GM23338 (cell line): ENCODE data around the gene ROGDI. TPM values are rescaled to one million over a fixed set of nuclear protein-coding genes. Genes with fewer than 3 reads are reported as not detected.

Experiments
- ATAC-seq: fragments of 200-7000 bp; cut with Tn5 transposase; 3 replicates; pipeline ENCODE4 v1.9.1; 2020
- DNase-seq: peaks from one replicate; pipeline ENCODE4 v3.0.0-alpha.2; 2015; ENCODE audit warnings: low spot score
- H2AFZ ChIP-seq: fragments of 200-600 bp; sonication (generic); 2 replicates; pipeline ENCODE4 v1.8.0; 2016; ENCODE audit warnings: antibody characterized with exemption, mild to moderate bottlenecking, moderate library complexity
- H3F3A ChIP-seq: fragments of 200-600 bp; sonication (generic); replicated peaks from 2 replicates; pipeline ENCODE4 v1.8.0; 2017; ENCODE audit warnings: antibody characterized with exemption, mixed run types, low read depth
- H3K27ac ChIP-seq: fragments of 200-600 bp; sonication (generic); 2 replicates; pipeline ENCODE4 v1.6.1; 2016; ENCODE audit warnings: low read depth
- H3K27me3 ChIP-seq: fragments of 200-600 bp; sonication (generic); 2 replicates; pipeline ENCODE4 v1.8.0; 2016; ENCODE audit warnings: mild to moderate bottlenecking, mixed run types, moderate library complexity; ENCODE audit not compliant: insufficient read depth
- H3K36me3 ChIP-seq: fragments of 200-600 bp; sonication (generic); 2 replicates; pipeline ENCODE4 v1.8.0; 2016; ENCODE audit warnings: mild to moderate bottlenecking; ENCODE audit not compliant: insufficient read depth
- H3K4me1 ChIP-seq: fragments of 200-600 bp; sonication (generic); 2 replicates; pipeline ENCODE4 v1.8.0; 2016; ENCODE audit warnings: mild to moderate bottlenecking, moderate library complexity; ENCODE audit not compliant: insufficient read depth
- H3K4me2 ChIP-seq: fragments of 200-600 bp; sonication (generic); 2 replicates; pipeline ENCODE4 v1.7.1; 2017; ENCODE audit warnings: mixed run types
- H3K4me3 ChIP-seq: fragments of 200-600 bp; sonication (generic); 2 replicates; pipeline ENCODE4 v1.6.1; 2016; ENCODE audit warnings: mixed run types
- H3K79me2 ChIP-seq: fragments of 200-600 bp; sonication (generic); replicated peaks from 2 replicates; pipeline ENCODE4 v1.8.0; 2017; ENCODE audit warnings: mild to moderate bottlenecking; ENCODE audit not compliant: insufficient read depth
- H3K9me2 ChIP-seq: fragments of 200-600 bp; sonication (generic); 2 replicates; pipeline ENCODE4 v1.8.0; 2017; ENCODE audit not compliant: insufficient read depth
- H4K20me1 ChIP-seq: fragments of 200-600 bp; sonication (generic); replicated peaks from 2 replicates; pipeline ENCODE4 v1.8.0; 2017; ENCODE audit warnings: mild to moderate bottlenecking; ENCODE audit not compliant: insufficient read depth
- H3K27ac Mint-ChIP-seq: 2 replicates; pipeline ENCODE4 v1.8.0; 2020; ENCODE audit warnings: inconsistent platforms, mild to moderate bottlenecking, moderate library complexity, mixed read lengths
- H3K27me3 Mint-ChIP-seq: 3 replicates; pipeline ENCODE4 v1.8.0; 2022; ENCODE audit warnings: low read depth, mild to moderate bottlenecking, moderate library complexity, mixed read lengths, inconsistent platforms; ENCODE audit not compliant: insufficient read depth, poor library complexity
- H3K36me3 Mint-ChIP-seq: 3 replicates; pipeline ENCODE4 v1.8.0; 2021; ENCODE audit warnings: low read depth, mild to moderate bottlenecking, inconsistent platforms, moderate library complexity, mixed read lengths
- H3K4me1 Mint-ChIP-seq: 3 replicates; pipeline ENCODE4 v1.8.0; 2020; ENCODE audit warnings: mild to moderate bottlenecking, inconsistent platforms, mixed read lengths
- H3K4me3 Mint-ChIP-seq: 3 replicates; pipeline ENCODE4 v1.8.0; 2021; ENCODE audit warnings: moderate library complexity, mild to moderate bottlenecking, inconsistent platforms, mixed read lengths
- H3K9me3 Mint-ChIP-seq: 3 replicates; pipeline ENCODE4 v1.8.0; 2020; ENCODE audit warnings: moderate library complexity, mild to moderate bottlenecking, inconsistent platforms, mixed read lengths
- JUNB ChIP-seq: IDR thresholded peaks from one replicate; pipeline ENCODE4 v1.6.1; 2016; ENCODE audit warnings: antibody characterized with exemption; ENCODE audit not compliant: unreplicated experiment
- STAT1 ChIP-seq: IDR thresholded peaks from one replicate; pipeline ENCODE4 v1.6.1; 2016; ENCODE audit warnings: antibody characterized with exemption; ENCODE audit not compliant: unreplicated experiment
- ZNF114 ChIP-seq: fragments of 250-450 bp; sonication (Bioruptor Pico); IDR thresholded peaks from 2 replicates; pipeline ENCODE4 v1.5.0; 2020; ENCODE audit warnings: mild to moderate bottlenecking, moderate library complexity
- polyA plus RNA-seq: library from polyadenylated mRNA; unstranded; fragments of >200 nt; fragmentation: Nextera tagmentation; extraction: Ambion mirVana; gene quantifications from 2 replicates; pipeline ENCODE4 v1.2.1, GENCODE V29; 2016
- total RNA-seq: library from RNA; depleted of rRNA; stranded (reverse); fragments of >200 nt; shearing (Covaris generic); gene quantifications from 2 replicates; pipeline ENCODE4 v1.2.3, GENCODE V29; 2014
- TF ChIP-seq, protein P1 (sequence below): fragments of 250-450 bp; sonication (Bioruptor Pico); IDR thresholded peaks from 2 replicates; pipeline ENCODE4 v1.5.0; 2020; ENCODE audit warnings: mild to moderate bottlenecking, moderate library complexity
- TF ChIP-seq, protein P2 (sequence below), 2 experiments: fragments of 200-600 bp in 1 of 2; sonication (generic) in 1 of 2; conservative IDR thresholded peaks; 2 replicates each; pipeline versions ENCODE4 v1.5.1 to v1.6.1; 2016 to 2017; ENCODE audit warnings: antibody characterized with exemption in 2 of 2, low read depth in 2 of 2, mild to moderate bottlenecking in 2 of 2, moderate library complexity in 1 of 2
- TF ChIP-seq, protein P3 (sequence below): IDR thresholded peaks from one replicate; pipeline ENCODE4 v1.6.1; 2018; ENCODE audit warnings: antibody characterized with exemption; ENCODE audit not compliant: unreplicated experiment

ROGDI gene
- total and polyA plus RNA-seq, 2 experiments from 2014 or later = 30.3 to 38.8 TPM

DNA sequence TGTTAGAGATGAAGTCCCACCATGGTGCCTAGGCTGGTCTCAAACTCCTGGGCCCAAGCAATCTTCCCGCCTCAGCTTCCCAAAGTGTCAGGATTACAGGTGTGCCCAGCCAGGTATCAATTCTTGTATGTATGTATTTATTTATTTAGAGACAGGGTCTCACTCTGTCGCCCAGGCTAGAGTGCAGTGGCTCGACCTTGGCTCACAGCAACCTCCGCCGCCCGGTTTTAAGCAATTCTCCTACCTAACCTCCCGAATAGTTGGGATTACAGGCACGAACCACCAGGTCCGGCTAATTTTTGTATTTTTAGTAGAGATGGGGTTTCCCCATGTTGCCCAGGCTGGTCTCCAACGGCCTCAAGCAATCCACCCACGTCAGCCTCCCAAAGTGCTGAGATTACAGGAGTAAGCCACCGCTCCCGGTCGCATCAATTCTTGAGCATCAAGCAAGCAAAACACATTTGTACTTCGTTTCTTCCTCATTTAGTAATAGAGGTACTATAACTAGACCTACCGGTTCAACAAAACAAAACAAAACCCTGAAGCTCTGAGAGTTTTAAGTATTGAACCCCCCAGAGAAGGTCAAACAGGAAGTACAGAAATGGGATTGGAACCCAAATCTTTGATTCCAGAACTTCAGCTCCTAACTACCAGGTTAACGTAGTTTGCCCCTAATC lies 34.4 kb downstream of the ROGDI start:
- Histone ChIP-seq H3K27ac (peak overlapping the region; percentile 98), H3K9me2 (no peaks in the 10 kb centered on the region), H3K27me3 (no peaks in the 10 kb centered on the region), H3K4me2 (peak overlapping the region; percentile 79), H3K36me3 (no peaks in the 10 kb centered on the region), H4K20me1 (no peaks in the 10 kb centered on the region), H3F3A (peaks cover 17% of the 10 kb centered on the region; the same call in 1 of the 2 replicates), H2AFZ (peak overlapping the region; percentile 80), H3K4me3 (peak overlapping the region; percentile 94), H3K79me2 (peaks cover 17% of the 10 kb centered on the region), H3K4me1 (peaks cover 19% of the 10 kb centered on the region)
- Mint-ChIP-seq H3K27ac (peak overlapping the region; percentile 88), H3K4me1 (peaks cover 23% of the 10 kb centered on the region), H3K9me3 (no peaks in the 10 kb centered on the region), H3K27me3 (peaks cover 13% of the 10 kb centered on the region), H3K4me3 (peak overlapping the region; percentile 80), H3K36me3 (peaks cover 22% of the 10 kb centered on the region)
- DNase-seq (no peak), ATAC-seq (no peak)
- TF ChIP-seq JUNB = no peak
- TF ChIP-seq, protein P1, sequence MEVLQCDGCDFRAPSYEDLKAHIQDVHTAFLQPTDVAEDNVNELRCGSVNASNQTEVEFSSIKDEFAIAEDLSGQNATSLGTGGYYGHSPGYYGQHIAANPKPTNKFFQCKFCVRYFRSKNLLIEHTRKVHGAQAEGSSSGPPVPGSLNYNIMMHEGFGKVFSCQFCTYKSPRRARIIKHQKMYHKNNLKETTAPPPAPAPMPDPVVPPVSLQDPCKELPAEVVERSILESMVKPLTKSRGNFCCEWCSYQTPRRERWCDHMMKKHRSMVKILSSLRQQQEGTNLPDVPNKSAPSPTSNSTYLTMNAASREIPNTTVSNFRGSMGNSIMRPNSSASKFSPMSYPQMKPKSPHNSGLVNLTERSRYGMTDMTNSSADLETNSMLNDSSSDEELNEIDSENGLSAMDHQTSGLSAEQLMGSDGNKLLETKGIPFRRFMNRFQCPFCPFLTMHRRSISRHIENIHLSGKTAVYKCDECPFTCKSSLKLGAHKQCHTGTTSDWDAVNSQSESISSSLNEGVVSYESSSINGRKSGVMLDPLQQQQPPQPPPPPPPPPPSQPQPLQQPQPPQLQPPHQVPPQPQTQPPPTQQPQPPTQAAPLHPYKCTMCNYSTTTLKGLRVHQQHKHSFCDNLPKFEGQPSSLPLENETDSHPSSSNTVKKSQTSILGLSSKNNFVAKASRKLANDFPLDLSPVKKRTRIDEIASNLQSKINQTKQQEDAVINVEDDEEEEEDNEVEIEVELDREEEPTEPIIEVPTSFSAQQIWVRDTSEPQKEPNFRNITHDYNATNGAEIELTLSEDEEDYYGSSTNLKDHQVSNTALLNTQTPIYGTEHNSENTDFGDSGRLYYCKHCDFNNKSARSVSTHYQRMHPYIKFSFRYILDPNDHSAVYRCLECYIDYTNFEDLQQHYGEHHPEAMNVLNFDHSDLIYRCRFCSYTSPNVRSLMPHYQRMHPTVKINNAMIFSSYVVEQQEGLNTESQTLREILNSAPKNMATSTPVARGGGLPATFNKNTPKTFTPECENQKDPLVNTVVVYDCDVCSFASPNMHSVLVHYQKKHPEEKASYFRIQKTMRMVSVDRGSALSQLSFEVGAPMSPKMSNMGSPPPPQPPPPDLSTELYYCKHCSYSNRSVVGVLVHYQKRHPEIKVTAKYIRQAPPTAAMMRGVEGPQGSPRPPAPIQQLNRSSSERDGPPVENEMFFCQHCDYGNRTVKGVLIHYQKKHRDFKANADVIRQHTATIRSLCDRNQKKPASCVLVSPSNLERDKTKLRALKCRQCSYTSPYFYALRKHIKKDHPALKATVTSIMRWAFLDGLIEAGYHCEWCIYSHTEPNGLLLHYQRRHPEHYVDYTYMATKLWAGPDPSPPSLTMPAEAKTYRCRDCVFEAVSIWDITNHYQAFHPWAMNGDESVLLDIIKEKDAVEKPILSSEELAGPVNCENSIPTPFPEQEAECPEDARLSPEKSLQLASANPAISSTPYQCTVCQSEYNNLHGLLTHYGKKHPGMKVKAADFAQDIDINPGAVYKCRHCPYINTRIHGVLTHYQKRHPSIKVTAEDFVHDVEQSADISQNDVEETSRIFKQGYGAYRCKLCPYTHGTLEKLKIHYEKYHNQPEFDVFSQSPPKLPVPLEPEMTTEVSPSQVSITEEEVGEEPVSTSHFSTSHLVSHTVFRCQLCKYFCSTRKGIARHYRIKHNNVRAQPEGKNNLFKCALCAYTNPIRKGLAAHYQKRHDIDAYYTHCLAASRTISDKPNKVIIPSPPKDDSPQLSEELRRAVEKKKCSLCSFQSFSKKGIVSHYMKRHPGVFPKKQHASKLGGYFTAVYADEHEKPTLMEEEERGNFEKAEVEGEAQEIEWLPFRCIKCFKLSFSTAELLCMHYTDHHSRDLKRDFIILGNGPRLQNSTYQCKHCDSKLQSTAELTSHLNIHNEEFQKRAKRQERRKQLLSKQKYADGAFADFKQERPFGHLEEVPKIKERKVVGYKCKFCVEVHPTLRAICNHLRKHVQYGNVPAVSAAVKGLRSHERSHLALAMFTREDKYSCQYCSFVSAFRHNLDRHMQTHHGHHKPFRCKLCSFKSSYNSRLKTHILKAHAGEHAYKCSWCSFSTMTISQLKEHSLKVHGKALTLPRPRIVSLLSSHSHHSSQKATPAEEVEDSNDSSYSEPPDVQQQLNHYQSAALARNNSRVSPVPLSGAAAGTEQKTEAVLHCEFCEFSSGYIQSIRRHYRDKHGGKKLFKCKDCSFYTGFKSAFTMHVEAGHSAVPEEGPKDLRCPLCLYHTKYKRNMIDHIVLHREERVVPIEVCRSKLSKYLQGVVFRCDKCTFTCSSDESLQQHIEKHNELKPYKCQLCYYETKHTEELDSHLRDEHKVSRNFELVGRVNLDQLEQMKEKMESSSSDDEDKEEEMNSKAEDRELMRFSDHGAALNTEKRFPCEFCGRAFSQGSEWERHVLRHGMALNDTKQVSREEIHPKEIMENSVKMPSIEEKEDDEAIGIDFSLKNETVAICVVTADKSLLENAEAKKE (CRISPR knock-in tag) = no peak
- no peak for TF ChIP-seq ZNF114 (CRISPR knock-in tag)
- TF ChIP-seq, protein P2, sequence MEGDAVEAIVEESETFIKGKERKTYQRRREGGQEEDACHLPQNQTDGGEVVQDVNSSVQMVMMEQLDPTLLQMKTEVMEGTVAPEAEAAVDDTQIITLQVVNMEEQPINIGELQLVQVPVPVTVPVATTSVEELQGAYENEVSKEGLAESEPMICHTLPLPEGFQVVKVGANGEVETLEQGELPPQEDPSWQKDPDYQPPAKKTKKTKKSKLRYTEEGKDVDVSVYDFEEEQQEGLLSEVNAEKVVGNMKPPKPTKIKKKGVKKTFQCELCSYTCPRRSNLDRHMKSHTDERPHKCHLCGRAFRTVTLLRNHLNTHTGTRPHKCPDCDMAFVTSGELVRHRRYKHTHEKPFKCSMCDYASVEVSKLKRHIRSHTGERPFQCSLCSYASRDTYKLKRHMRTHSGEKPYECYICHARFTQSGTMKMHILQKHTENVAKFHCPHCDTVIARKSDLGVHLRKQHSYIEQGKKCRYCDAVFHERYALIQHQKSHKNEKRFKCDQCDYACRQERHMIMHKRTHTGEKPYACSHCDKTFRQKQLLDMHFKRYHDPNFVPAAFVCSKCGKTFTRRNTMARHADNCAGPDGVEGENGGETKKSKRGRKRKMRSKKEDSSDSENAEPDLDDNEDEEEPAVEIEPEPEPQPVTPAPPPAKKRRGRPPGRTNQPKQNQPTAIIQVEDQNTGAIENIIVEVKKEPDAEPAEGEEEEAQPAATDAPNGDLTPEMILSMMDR (conservative IDR thresholded peaks at IDR 0.05; ENCODE audit: low read depth in 2 of 2) = no peak
- no peak for TF ChIP-seq STAT1
- TF ChIP-seq, protein P3, sequence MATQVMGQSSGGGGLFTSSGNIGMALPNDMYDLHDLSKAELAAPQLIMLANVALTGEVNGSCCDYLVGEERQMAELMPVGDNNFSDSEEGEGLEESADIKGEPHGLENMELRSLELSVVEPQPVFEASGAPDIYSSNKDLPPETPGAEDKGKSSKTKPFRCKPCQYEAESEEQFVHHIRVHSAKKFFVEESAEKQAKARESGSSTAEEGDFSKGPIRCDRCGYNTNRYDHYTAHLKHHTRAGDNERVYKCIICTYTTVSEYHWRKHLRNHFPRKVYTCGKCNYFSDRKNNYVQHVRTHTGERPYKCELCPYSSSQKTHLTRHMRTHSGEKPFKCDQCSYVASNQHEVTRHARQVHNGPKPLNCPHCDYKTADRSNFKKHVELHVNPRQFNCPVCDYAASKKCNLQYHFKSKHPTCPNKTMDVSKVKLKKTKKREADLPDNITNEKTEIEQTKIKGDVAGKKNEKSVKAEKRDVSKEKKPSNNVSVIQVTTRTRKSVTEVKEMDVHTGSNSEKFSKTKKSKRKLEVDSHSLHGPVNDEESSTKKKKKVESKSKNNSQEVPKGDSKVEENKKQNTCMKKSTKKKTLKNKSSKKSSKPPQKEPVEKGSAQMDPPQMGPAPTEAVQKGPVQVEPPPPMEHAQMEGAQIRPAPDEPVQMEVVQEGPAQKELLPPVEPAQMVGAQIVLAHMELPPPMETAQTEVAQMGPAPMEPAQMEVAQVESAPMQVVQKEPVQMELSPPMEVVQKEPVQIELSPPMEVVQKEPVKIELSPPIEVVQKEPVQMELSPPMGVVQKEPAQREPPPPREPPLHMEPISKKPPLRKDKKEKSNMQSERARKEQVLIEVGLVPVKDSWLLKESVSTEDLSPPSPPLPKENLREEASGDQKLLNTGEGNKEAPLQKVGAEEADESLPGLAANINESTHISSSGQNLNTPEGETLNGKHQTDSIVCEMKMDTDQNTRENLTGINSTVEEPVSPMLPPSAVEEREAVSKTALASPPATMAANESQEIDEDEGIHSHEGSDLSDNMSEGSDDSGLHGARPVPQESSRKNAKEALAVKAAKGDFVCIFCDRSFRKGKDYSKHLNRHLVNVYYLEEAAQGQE = no peak
